ENCODE results near the gene ADGRD1.

Gene ADGRD1

DNA sequence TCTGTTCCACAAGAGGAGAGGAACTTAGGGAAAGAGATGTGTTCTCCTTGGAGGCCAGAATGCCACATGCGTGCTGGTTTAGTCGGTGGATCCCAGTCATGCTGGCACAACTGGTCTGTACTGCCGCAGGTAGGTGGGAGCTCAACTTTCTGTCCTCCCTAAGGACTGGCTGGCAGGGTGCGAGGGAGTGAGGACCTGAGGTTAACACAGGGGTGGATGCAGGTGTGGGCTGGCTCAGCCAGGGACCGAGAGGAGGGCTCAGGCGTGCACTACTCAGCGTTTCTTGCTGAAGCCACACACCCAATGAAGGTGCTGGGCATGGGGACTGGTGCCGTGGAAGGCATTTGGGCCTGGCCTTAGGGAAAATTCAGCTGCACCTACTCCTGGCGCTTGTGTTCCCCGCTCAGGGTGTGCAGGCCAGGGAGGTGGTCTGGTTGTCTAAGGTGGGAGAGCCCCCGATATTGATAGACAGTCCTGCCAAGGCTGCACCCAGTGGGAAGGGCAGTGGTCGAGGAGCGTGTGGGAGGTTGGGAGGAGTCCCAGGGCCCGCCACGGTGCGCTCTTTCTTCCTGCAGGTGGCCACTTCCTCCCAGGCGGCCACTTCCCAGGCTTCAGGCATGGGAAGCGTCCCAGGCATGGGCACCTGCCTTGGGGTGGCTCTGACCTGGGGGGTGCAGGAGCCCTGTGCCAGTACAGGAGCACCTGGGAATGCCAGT, 138.4 kb downstream of the ADGRD1 start:
- no peaks in the 10 kb centered on the region for H3K27me3 ChIP-seq (ENCODE audit: control insufficient read depth, insufficient read depth, low read length)
- H3K36me3 ChIP-seq (ENCODE audit: control insufficient read depth, low read depth, low read length): no peaks in the 10 kb centered on the region
- no peaks in the 10 kb centered on the region for H3K9me3 ChIP-seq (ENCODE audit: control insufficient read depth, low read depth, low read length)
- no peaks in the 10 kb centered on the region for H3K4me1 ChIP-seq (ENCODE audit: control insufficient read depth, low read depth, low read length)
- no peak overlapping the region for H3K27ac ChIP-seq (ENCODE audit: low read length)
- H3K9ac ChIP-seq (ENCODE audit: low read length): no peak overlapping the region
- no peak overlapping the region for H3K4me3 ChIP-seq (ENCODE audit: low read length)

GRCh38 chr12:131092901-131093603, 139.3 kb downstream of the ADGRD1 start:
- Histone ChIP-seq H3K4me1 (ENCODE audit: control insufficient read depth, low read depth, low read length) (no peaks in the 10 kb centered on the region), H3K4me3 (ENCODE audit: low read length) (no peak overlapping the region), H3K9me3 (ENCODE audit: control insufficient read depth, low read depth, low read length) (no peaks in the 10 kb centered on the region), H3K9ac (ENCODE audit: low read length) (no peak overlapping the region), H3K27me3 (ENCODE audit: control insufficient read depth, insufficient read depth, low read length) (no peaks in the 10 kb centered on the region), H3K36me3 (ENCODE audit: control insufficient read depth, low read depth, low read length) (no peaks in the 10 kb centered on the region), H3K27ac (ENCODE audit: low read length) (no peak overlapping the region)

GRCh38 chr12:131093604-131093955, 139.9 kb downstream of the ADGRD1 start:
- Histone ChIP-seq H3K9ac (ENCODE audit: low read length) (no peak overlapping the region), H3K4me1 (ENCODE audit: control insufficient read depth, low read depth, low read length) (no peaks in the 10 kb centered on the region), H3K36me3 (ENCODE audit: control insufficient read depth, low read depth, low read length) (no peaks in the 10 kb centered on the region), H3K4me3 (ENCODE audit: low read length) (no peak overlapping the region), H3K27me3 (ENCODE audit: control insufficient read depth, insufficient read depth, low read length) (no peaks in the 10 kb centered on the region), H3K27ac (ENCODE audit: low read length) (no peak overlapping the region), H3K9me3 (ENCODE audit: control insufficient read depth, low read depth, low read length) (no peaks in the 10 kb centered on the region)

GRCh38 chr12:131093971-131094830, 140.5 kb downstream of the ADGRD1 start:
- Histone ChIP-seq H3K27ac (ENCODE audit: low read length) (no peak overlapping the region), H3K9me3 (ENCODE audit: control insufficient read depth, low read depth, low read length) (no peaks in the 10 kb centered on the region), H3K9ac (ENCODE audit: low read length) (no peak overlapping the region), H3K4me3 (ENCODE audit: low read length) (no peak overlapping the region), H3K36me3 (ENCODE audit: control insufficient read depth, low read depth, low read length) (no peaks in the 10 kb centered on the region), H3K4me1 (ENCODE audit: control insufficient read depth, low read depth, low read length) (no peaks in the 10 kb centered on the region), H3K27me3 (ENCODE audit: control insufficient read depth, insufficient read depth, low read length) (no peaks in the 10 kb centered on the region)

DNA sequence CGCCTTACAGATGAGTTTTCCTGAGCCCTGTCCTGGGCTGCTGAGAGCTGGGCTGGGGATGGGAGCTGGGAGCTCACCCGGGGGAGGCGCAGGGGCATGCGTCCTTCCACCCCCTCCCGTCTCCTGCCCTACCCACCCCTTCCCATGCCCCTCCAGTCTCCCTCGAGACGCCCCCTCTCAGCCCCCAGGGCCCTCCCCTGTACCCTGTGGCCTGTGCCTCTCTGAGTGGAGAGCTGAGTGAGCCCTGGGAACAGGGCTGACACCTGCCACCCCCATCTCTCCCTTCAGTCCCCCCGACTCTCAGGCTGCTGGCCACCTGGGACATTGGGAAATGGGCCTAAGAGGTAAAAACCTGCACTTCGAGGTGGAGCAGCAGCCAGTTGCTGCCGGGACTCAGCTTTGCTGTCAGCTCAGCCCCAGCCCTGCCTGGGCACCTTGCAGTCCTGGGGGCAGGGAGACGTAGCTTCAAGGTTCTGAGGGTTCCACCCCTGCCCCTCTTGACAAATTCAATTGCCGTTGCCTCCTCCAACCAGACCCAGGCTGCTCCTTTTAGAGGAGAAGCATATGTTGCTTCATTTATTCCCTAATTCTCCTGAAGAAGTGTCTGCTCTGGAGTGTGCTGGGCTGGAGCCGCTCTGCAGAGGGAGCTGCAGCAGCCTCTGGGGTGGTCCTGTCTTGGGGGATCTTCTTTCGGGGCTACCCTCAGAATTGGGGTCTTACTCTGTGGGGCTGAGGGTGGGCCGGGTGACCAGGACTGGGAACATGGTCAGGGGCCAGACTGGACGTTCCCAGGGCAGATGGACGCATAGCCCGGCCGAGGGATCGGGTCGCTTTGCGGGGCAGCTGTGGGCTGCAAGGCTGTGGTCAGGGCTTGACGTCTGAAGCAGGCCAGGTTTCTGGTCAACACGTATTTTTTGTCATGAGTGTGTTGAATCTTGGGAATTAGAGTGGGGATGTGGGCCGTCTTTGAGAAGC, 141.4 kb downstream of the ADGRD1 start:
- Histone ChIP-seq H3K36me3 (ENCODE audit: control insufficient read depth, low read depth, low read length) (no peaks in the 10 kb centered on the region), H3K9me3 (ENCODE audit: control insufficient read depth, low read depth, low read length) (no peaks in the 10 kb centered on the region), H3K4me3 (ENCODE audit: low read length) (no peak overlapping the region), H3K27me3 (ENCODE audit: control insufficient read depth, insufficient read depth, low read length) (no peaks in the 10 kb centered on the region), H3K27ac (ENCODE audit: low read length) (no peak overlapping the region), H3K4me1 (ENCODE audit: control insufficient read depth, low read depth, low read length) (no peaks in the 10 kb centered on the region), H3K9ac (ENCODE audit: low read length) (no peak overlapping the region)

DNA sequence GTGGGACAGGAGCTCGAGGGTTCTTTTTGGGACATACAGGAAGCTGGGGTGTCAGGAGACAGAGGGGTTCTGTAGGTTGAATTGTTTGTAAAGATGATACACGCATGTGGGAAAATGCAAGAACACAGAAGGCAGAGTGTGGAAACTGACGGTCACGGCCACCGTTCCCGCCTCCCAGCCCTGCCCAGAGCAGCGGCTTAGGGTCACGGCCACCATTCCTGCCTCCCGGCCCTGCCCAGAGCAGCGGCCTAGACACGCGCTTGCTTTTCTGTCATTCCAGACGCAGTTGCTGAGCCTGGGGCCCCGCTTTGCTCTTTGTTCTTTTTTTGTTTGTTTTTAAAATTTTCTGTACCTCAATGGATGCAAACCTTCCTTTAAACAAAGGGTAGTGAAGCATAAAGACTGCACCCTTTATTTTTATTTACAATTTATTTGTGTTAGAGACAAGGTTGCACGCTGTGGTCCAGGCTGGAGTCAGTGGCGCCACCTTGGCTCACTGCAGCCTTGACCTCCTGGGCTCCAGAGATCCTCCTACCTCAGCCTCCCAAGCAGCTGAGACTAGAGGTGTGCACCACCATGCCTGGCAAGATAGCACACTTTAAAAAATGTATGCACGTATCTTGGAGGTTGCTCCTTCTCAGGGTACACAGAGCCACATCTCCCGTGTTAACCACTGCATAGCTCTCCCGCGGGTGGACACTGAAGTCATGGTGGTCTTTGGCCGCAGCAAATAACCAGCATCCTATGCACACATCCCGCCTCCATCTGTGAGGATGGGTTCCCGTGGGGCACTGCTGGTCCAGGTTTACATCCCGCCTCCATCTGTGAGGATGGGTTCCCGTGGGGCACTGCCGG, 142.3 kb downstream of the ADGRD1 start:
- Histone ChIP-seq H3K4me1 (ENCODE audit: control insufficient read depth, low read depth, low read length) (no peaks in the 10 kb centered on the region), H3K4me3 (ENCODE audit: low read length) (no peak overlapping the region), H3K9me3 (ENCODE audit: control insufficient read depth, low read depth, low read length) (no peaks in the 10 kb centered on the region), H3K9ac (ENCODE audit: low read length) (no peak overlapping the region), H3K27me3 (ENCODE audit: control insufficient read depth, insufficient read depth, low read length) (no peaks in the 10 kb centered on the region), H3K27ac (ENCODE audit: low read length) (no peak overlapping the region), H3K36me3 (ENCODE audit: control insufficient read depth, low read depth, low read length) (no peaks in the 10 kb centered on the region)

- no peak overlapping the region for H3K27ac ChIP-seq (ENCODE audit: low read length)
- H3K27me3 ChIP-seq (ENCODE audit: control insufficient read depth, insufficient read depth, low read length): no peaks in the 10 kb centered on the region
- H3K9ac ChIP-seq (ENCODE audit: low read length): no peak overlapping the region
- no peaks in the 10 kb centered on the region for H3K9me3 ChIP-seq (ENCODE audit: control insufficient read depth, low read depth, low read length)
- H3K4me3 ChIP-seq (ENCODE audit: low read length): no peak overlapping the region
- no peaks in the 10 kb centered on the region for H3K4me1 ChIP-seq (ENCODE audit: control insufficient read depth, low read depth, low read length)
- no peaks in the 10 kb centered on the region for H3K36me3 ChIP-seq (ENCODE audit: control insufficient read depth, low read depth, low read length)
Measured at GRCh38 chr12:131096681-131097181, 143.0 kb downstream of the ADGRD1 start.

DNA sequence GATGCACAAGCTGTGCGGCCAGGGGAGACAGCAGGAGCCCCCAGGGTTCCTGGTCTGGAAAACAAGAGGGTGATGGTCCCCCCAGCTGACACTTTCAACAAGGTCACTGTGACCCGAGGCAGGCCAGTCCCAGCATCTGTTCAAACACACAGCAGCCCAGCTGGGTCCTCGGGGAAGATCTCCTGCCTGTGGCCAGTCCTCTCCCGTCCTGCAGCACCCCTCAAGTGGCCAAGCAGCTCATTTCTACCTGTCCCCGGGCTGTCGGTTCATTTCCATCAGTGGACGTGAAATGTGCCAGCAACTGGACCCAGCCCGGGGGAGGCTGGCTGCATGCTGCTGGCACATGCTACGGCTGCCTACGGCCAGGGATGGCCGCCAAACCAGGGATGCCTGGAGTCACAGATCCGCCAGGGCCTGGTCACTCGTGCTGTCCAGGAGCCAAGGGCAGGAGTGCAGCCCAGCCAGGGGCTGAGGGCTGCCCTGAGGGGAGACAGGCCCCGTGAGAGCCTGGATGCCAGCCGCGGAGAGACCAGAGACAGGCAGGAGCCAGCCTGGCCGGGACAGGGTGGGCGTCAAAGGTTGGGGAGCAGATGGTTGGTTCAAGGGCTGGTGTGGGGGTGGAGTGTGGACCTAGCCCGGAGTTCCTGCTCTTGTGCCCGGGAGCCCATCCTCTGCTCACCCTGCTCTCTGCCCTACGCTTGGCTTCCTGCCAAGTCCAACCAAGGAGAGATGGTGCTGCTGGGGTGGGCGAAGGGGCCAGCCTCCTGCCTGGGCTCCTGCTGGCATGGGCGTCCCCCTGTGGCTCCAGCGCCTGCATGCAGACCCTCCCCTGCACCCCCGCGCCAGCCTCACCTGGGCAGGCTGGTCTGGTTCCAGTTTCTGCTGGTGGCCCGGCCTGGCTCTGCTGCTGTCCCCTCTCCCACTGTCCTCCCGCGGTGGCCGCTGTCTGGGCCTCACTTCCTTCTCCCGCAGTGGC, 143.8 kb downstream of the ADGRD1 start:
- Histone ChIP-seq H3K36me3 (ENCODE audit: control insufficient read depth, low read depth, low read length) (no peaks in the 10 kb centered on the region), H3K9ac (ENCODE audit: low read length) (no peak overlapping the region), H3K9me3 (ENCODE audit: control insufficient read depth, low read depth, low read length) (no peaks in the 10 kb centered on the region), H3K4me3 (ENCODE audit: low read length) (no peak overlapping the region), H3K27ac (ENCODE audit: low read length) (no peak overlapping the region), H3K27me3 (ENCODE audit: control insufficient read depth, insufficient read depth, low read length) (no peaks in the 10 kb centered on the region), H3K4me1 (ENCODE audit: control insufficient read depth, low read depth, low read length) (no peaks in the 10 kb centered on the region)

DNA sequence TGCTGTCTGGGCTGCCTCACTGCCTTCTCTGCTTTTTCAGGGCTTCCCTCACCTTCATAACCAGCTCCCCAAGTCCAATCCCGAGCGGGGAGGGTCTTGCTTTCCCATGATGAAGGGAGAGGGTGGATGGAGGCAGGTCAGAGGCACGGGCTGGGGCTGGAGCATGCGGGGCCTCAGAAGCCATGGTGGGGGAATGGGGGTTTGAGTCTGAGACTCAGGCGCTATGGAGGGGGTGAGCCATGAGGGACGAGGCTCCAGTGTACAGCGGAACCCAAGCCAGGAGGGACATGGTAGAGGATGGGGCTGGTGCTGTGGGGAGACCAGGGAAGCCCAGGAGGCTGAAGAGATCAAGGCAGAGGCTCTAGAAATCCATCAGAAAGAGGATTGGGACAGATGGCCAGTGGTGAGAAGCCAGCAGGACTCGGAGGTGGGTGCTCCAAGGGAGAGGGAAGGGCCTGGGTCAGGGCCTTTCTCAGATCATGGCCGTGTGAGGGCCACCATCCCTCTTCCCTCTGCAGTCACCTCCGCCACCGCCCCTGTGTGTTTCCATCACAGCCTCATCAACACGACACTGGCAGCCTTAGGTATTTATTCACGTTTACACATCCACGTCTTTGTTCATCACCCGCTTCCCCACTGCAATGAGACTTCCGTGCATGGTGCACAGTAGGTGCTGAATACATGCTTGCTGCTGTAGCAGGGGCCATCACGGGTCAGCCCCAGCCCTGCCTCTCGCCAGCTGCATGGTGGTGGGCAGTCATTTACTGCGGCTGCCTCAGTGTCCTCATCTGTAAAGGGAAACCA, 144.7 kb downstream of the ADGRD1 start:
- Histone ChIP-seq H3K36me3 (ENCODE audit: control insufficient read depth, low read depth, low read length) (no peaks in the 10 kb centered on the region), H3K27ac (ENCODE audit: low read length) (no peak overlapping the region), H3K4me3 (ENCODE audit: low read length) (no peak overlapping the region), H3K9me3 (ENCODE audit: control insufficient read depth, low read depth, low read length) (no peaks in the 10 kb centered on the region), H3K4me1 (ENCODE audit: control insufficient read depth, low read depth, low read length) (no peaks in the 10 kb centered on the region), H3K27me3 (ENCODE audit: control insufficient read depth, insufficient read depth, low read length) (no peaks in the 10 kb centered on the region), H3K9ac (ENCODE audit: low read length) (no peak overlapping the region)
